Activated CD4-positive, CD25-positive, alpha-beta regulatory T cell treated with anti-CD3 and anti-CD28 coated beads, Interleukin-2, amount 50 U/mL, for 72 hours (primary cell): ENCODE data around the gene JAZF1.

Source experiments
- DNase-seq: peaks from one replicate; pipeline ENCODE4 v3.0.0; 2021

The JAZF1 gene

DNA sequence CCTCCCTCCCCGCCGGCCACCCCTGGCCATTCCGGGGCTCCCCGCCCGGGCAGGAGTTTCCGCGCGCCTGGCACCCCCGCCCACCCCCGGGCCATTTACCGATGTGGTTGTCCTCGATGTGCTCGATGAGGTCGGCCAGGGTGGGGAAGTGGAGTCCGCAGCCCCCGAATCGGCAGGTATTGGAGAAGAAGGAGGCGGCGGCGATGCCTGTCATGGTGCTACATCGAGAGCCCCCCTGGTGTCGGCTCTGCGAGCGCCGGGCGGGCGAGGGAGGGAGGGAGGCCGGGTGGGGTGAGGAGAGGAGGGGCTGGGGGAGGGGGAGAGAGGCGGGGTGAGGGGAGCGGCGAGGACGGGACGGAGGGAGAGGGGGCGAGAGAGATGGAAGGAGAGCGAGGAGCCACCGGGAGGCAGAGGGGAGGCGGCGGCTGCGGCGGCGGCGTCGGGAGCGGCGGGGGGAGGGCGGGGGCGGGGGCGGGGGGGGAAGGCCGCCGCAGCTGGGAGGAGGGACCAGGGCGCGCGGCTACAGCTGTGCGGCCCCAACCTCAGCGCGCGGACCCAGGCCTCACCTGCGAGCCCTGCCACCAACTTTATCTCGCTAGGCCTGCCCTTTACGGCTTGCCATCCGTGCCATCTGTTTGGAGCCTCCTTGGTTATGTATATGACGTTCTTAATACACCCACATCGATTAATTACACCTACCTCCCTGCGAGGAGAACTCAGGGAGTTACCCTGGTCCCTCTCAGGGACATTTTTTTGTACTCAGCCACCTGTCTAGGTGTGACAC is at the start of gene JAZF1:
TSS of gene JAZF1 (minus strand) at position 432 of the 784 bp plus-strand sequence.
- DNase-seq, result peak; percentile 55

DNA sequence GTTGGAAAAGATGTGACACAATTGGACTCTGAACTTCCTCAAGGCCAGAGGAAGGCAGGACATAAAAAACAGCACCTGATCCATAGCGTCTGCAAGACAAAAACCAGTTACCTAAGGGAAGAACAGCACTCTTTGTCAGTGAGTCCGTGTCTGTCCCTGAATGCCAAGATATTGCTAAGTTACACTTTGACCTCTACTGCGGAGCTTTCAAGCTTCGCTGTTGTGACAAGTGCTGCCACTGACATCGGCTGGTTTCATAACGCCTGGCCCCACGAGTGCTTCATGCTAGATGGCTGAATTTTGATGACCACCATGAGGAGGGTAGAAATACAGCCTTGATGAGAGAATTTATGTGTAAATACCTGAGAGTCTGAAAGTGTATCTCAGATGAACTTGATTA is 49.7 kb upstream of the JAZF1 start:
- DNase-seq, result no peak

- no peak for DNase-seq
These were observed 47.8 kb upstream of the JAZF1 start for GRCh38 chr7:28228396-28228795.

GRCh38 chr7:28226003-28226402 is 45.4 kb upstream of the JAZF1 start:
- DNase-seq, result no peak

DNA sequence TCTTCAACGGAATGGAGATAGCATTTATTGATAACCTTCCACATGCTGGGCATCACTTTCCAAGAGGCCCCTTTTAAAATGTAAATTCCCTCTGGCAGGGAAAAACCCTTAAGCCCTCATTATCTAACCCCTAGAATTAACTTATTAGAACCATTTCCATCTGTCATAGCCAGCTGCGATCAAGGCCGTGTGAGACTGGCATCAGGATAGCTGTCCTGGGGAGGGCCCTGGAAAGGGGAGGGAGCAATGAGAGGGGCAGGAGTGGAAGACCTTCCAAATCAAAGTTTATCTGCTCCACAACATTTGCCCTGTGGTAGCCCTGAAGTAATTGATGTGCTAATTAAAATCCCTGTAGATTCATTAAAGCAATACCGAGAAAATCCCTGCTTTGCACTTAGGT is 45.0 kb upstream of the JAZF1 start:
- DNase-seq, result no peak

- DNase-seq, result no peak
These were observed 44.1 kb upstream of the JAZF1 start for GRCh38 chr7:28224675-28225074.

GRCh38 chr7:28224172-28224571 is 43.6 kb upstream of the JAZF1 start:
- no peak for DNase-seq

DNA sequence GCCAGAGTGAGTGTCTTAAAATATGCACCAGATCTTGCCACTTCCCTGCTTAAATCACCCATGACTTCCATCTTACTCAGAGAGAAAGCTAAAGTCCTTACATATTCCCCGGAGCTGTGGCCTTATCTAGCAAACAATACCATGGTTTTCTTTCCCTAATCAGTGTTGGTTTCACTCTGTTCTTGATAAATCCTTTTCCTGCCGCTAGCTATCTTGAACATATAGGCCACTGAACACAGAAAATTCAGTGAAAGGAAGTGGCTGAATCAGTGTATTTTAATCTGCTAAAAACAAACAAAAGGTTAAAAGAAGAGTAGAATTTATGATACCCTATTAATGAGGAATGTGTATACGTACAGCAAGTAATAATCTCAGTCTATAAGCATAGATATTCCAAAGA is 42.0 kb upstream of the JAZF1 start:
- no peak for DNase-seq

GRCh38 chr7:28219793-28220192 is 39.2 kb upstream of the JAZF1 start:
- DNase-seq, result no peak

DNA sequence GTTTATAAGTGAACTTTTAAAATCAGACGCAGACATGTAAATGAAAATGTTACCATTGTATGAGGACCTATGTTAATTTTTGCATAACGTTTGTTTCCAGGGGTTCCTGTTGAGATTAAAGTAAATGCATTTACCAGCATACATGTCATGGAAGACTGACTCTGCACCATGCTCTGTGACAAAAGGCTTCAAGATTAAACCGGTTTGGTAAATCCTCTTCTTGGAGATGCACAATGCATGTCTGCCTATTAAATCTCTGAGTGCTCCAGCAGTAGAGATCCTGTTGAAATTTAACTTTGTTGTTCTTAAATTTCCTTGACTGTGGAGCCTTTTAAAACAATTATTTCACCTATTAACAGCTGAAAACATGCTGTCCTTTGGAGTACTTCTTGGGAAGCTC is 36.5 kb upstream of the JAZF1 start:
- no peak for DNase-seq

DNA sequence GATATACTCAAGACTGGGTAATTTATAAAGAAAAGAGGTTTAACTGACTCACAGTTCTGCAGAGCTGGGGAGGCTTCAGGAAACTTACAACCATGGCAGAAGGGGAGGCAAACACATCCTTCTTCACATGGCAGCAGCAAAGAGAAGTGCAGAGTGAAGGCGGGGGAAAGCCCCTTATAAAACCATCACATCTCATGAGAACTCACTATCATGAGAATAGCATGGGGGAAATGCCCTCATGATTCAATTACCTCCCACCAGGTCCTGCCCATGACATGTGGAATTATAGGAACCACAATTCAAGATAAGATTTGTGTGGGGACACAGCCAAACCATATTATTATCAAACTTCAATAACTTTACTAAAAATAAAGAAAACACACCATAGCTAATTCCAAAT is 30.4 kb upstream of the JAZF1 start:
- no peak for DNase-seq

DNA sequence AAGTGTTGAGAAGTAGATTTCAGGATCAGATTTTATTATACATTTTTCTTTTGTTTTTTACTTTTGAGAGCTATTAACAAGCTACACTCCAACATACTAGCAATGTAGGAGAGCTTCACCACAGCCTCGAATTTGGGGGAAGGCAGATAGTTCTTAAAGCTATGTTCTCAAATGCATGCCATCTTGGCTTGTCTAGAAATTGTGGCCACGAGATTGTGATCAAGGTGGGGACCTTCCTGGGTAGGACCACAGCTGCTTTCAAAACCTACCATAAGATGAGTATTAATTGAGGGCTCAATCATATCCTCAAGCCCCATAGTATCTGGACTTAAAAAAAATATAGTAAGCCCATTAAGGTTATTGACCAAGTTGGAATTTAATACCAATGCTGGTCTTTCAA is 27.9 kb upstream of the JAZF1 start:
- DNase-seq, result no peak

DNA sequence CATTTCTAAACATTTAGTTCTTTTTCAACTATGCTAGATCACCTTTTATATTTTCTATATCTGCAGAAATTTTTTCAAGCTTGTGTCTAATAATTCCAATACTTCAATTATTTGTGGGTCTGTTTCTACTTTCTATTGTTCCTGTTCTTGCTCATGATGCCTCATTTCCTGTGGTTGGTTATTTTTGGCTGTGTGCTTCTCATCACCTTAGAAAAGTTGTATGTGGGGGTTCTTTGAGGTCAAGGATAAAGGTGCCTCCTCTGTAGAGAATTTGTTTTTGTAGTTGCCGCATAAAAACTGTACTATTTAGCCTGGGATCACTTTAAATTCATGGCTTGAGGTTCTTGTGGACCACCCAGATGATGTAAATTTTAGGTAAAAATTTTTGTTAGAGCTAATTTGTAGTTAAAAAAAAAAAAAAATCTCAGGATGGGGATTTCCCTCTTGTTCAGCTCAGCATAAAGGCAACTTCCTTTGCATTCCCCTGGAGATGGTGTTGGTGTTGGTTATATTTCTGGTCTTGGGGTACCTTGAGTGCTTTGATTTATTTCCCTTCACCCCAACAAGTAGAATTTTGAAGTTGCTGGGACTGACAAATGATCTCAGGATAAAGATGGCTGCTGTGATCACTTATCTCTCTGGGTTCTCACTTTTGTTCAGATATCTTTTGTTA is 27.0 kb upstream of the JAZF1 start:
- DNase-seq, result no peak

- DNase-seq, result no peak
These were observed 24.9 kb upstream of the JAZF1 start for GRCh38 chr7:28205506-28205905.

GRCh38 chr7:28203508-28204240 is 23.1 kb upstream of the JAZF1 start:
- no peak for DNase-seq

DNA sequence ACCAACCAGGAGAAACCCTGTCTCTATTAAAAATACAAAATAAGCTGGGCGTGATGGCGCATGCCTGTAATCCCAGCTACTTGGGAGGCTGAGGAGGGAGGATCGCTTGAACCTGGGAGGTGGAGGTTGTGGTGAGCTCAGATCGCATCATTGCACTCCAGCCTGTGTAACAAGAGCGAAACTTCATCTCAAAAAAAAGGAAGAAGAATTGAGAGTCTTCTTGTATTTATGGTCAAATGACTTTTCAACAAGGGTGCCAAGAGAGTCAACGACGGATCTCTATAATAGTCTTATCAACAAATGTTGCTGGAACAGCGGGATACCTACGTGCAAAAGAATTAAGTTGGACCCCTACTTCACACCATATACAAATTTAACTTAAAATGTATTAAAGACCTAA is 21.6 kb upstream of the JAZF1 start:
- no peak for DNase-seq

GRCh38 chr7:28201131-28201530 is 20.5 kb upstream of the JAZF1 start:
- DNase-seq, result no peak

DNA sequence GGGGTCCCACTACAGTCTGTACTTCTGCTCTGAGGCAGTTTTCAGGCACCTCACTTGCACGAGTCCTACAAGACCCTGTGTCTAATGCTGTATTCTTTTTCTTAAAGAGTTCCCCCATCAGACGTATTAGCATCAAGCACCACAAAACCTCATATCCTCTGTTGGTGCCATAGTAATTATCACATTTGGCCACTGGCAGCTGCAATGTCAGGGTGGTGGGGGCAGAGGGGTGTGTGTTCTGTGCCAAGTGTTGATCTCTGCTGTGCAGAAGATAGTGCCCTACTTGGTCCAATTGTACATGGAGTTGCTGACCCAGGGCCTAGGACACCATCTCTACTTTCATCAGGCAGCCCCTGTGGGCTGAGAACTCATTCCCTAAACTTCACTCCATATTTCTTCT is 20.0 kb upstream of the JAZF1 start:
- no peak for DNase-seq

GRCh38 chr7:28199021-28199510 is 18.5 kb upstream of the JAZF1 start:
- no peak for DNase-seq

GRCh38 chr7:28195910-28196620 is 15.5 kb upstream of the JAZF1 start:
- no peak for DNase-seq

DNA sequence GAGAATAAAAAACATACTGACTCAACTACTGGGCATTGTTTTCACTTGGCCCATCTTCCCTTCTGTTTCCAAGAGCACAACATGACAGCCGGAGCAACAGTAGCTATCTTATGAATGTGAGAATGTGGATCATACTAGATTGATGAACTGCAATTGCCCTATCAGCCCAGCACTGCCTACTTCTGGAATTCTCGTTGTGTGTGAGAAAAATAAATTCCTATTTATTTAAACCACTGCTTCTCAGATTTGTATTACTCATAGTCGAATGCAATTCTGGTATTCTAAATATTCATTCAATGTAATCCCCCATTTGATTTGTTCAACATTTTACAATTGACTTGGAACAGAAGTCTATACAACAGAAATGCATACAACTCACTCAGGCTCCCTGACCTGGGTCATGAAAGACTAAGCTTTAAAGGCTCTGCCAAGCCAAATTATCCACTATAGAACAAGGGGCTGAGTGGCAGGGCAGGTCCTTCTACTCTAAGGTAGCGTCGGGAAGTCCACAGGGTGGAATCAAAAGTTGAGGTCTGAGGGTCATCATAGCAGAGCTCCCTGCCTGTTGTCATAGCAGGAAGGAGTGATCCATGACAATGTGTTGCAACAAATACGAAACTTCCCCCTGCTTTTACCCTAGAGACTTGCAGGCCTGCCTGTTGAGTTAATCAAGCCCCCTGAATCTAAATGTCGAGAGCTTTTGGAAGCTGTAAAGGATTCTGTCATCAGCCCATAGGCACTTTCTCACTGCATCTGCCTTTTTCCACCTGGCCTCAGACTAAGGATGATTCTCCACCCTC is 12.4 kb upstream of the JAZF1 start:
- no peak for DNase-seq

DNA sequence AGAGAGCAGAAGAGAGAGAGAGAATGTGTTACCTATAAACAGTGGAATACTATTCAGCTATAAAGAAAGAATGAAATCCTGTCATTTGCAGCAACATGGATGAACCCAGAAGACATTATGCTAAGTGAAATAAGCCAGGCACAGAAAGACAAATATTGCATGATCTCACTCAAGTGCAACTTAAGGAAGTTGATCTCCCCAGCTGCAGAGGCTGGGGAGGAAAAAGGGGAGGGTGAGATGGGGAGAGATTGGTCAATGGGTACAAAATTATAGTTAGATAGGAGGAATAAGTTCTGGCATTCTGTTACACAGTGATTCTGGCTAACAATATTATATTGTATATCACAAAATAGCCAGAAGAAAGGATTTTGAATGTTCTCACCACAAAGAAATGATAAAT is 11.2 kb upstream of the JAZF1 start:
- DNase-seq, result no peak
